AG10803 (cell line): ENCODE data around the gene IMPA2.

Experiments used
- DNase-seq: peaks from one replicate; pipeline ENCODE4 v3.0.0; 2010; ENCODE audit warnings: low read depth
- H3K4me3 ChIP-seq: 2 replicates; pipeline ENCODE4 v1.5.1; 2011; ENCODE audit warnings: mild to moderate bottlenecking, low read length, control low read depth
- CTCF ChIP-seq: conservative IDR thresholded peaks from 2 replicates; pipeline ENCODE4 v1.5.1; 2011; ENCODE audit warnings: mild to moderate bottlenecking, low read length, control low read depth, inconsistent platforms

Gene IMPA2

GRCh38 chr18:12030670-12031069, 49.4 kb downstream of the IMPA2 start:
- DNase-seq, result no peak
- no peak overlapping the region for H3K4me3 ChIP-seq
- no peak for TF ChIP-seq CTCF

- no peak for DNase-seq
- no peak for TF ChIP-seq CTCF
- no peak overlapping the region for H3K4me3 ChIP-seq
Observed at GRCh38 chr18:12031181-12031580, 49.9 kb downstream of the IMPA2 start.

- no peak overlapping the region for H3K4me3 ChIP-seq
- DNase-seq, result peak; percentile 87
- TF ChIP-seq CTCF, result no peak
Observed at GRCh38 chr18:12031846-12032245, 50.5 kb downstream of the IMPA2 start.

GRCh38 chr18:12032786-12033642, 51.7 kb downstream of the IMPA2 start:
- no peak overlapping the region for H3K4me3 ChIP-seq
- no peak for TF ChIP-seq CTCF
- peak; percentile 82 for DNase-seq

- no peak for TF ChIP-seq CTCF
Observed at GRCh38 chr18:12033643-12034025, 52.3 kb downstream of the IMPA2 start.

GRCh38 chr18:12034241-12035100, 53.2 kb downstream of the IMPA2 start:
- no peak overlapping the region for H3K4me3 ChIP-seq
- TF ChIP-seq CTCF, result no peak
- no peak for DNase-seq

More at GRCh38 chr18:12033643-12034025, 52.3 kb downstream of the IMPA2 start:
- no peak overlapping the region for H3K4me3 ChIP-seq
- no peak for DNase-seq

GRCh38 chr18:12035481-12035880, 54.2 kb downstream of the IMPA2 start:
- TF ChIP-seq CTCF, result no peak
- no peak for DNase-seq
- H3K4me3 ChIP-seq, result no peak overlapping the region
